Measurements from ENCODE around the gene ALDH1A3. TPM values are rescaled to one million over a fixed set of nuclear protein-coding genes. Genes with fewer than 3 reads are reported as not detected.

Gene ALDH1A3
- total and polyA plus RNA-seq, 8 donors = 6.7 to 16.3 (median 8.9) TPM

GRCh38 chr15:100926258-100926657, 46.6 kb downstream of the ALDH1A3 start:
- Histone ChIP-seq H3K9me3 (no peaks in the 10 kb centered on the region), H3K27me3 (no peaks in the 10 kb centered on the region), H3K36me3 (no peaks in the 10 kb centered on the region), H3K4me1 (no peaks in the 10 kb centered on the region), H3K27ac (no peak overlapping the region), H3K4me3 (no peak overlapping the region)
- FAIRE-seq = no peak
- intact Hi-C loops (cut with DNase I) = no loop called here
- 93 to 96% methylated on average over 11 of the region's 11 CpGs for WGBS, 2 donors
- DNase-seq = peak in 1 of 6 donors; percentile 8
- ATAC-seq = no peak
- no peak for TF ChIP-seq CTCF (IDR thresholded peaks at IDR 0.05)

- H3K4me1 ChIP-seq = no peaks in the 10 kb centered on the region
- no peak for TF ChIP-seq CTCF (IDR thresholded peaks at IDR 0.05)
- intact Hi-C loops (cut with DNase I) = no loop called here
- no peak overlapping the region for H3K27ac ChIP-seq
- peak in 1 of 6 donors; percentile 2 for DNase-seq
- H3K36me3 ChIP-seq = no peaks in the 10 kb centered on the region
- no peak for FAIRE-seq
- no peak overlapping the region for H3K4me3 ChIP-seq
- 92 to 94% methylated on average over 11 of the region's 11 CpGs for WGBS, 2 donors
- H3K9me3 ChIP-seq = no peaks in the 10 kb centered on the region
- no peak for ATAC-seq
- no peaks in the 10 kb centered on the region for H3K27me3 ChIP-seq
These were observed 47.5 kb downstream of the ALDH1A3 start for GRCh38 chr15:100926971-100927756.

GRCh38 chr15:100928632-100929280, 49.1 kb downstream of the ALDH1A3 start:
- no peaks in the 10 kb centered on the region for H3K4me1 ChIP-seq
- H3K36me3 ChIP-seq = no peaks in the 10 kb centered on the region
- DNase-seq (no peak), ATAC-seq (peak in 1 of 4 donors; percentile 54), FAIRE-seq (no peak)
- no peak overlapping the region for H3K4me3 ChIP-seq
- WGBS, 2 donors = 72 to 77% methylated on average over 13 of the region's 13 CpGs
- H3K27me3 ChIP-seq = no peaks in the 10 kb centered on the region
- no peaks in the 10 kb centered on the region for H3K9me3 ChIP-seq
- intact Hi-C loops (cut with DNase I) = no loop called here
- H3K27ac ChIP-seq = no peak overlapping the region
- no peak for TF ChIP-seq CTCF (IDR thresholded peaks at IDR 0.05)

- no peaks in the 10 kb centered on the region for H3K27me3 ChIP-seq
- no peak overlapping the region for H3K4me3 ChIP-seq
- TF ChIP-seq CTCF (IDR thresholded peaks at IDR 0.05) = no peak
- intact Hi-C loops (cut with DNase I) = no loop called here
- no peak overlapping the region for H3K27ac ChIP-seq
- FAIRE-seq (no peak), DNase-seq (no peak), ATAC-seq (peak in 1 of 4 donors; percentile 20)
- no peaks in the 10 kb centered on the region for H3K9me3 ChIP-seq
- no peaks in the 10 kb centered on the region for H3K36me3 ChIP-seq
- 48 to 54% methylated on average over 6 of the region's 6 CpGs for WGBS, 2 donors
- H3K4me1 ChIP-seq = no peaks in the 10 kb centered on the region
These were observed 50.0 kb downstream of the ALDH1A3 start for GRCh38 chr15:100929641-100930042.

Data from pancreas (tissue), 10 donors.